ENCODE data around the gene MAP3K14. TPM values are rescaled to one million over a fixed set of nuclear protein-coding genes. Genes with fewer than 3 reads are reported as not detected.

Gene MAP3K14
- total RNA-seq, 1 donor from 2014 or later = 0.34 TPM

DNA sequence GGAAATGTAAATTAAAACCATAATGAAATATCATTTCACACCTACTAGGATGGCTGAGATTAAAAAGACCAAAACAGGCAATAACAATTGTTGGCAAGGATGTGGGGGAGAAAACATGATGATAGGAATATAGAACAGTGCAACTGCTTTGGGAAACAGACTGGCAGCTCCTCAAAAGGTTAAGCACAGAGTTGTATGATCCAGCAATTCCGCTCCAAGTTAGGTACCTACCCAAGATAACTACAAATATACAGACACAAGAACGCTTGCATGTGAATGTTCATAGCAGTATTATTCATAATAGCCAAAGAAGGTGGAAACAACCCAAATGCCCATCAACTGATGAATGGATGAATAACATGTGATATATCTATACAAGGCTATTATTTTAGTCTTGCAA, 35.0 kb upstream of the MAP3K14 start:
- no peaks in the 10 kb centered on the region for H3K79me2 ChIP-seq (ENCODE audit: low read depth)
- no peak for DNase-seq (ENCODE audit: low spot score)
- H2AFZ ChIP-seq (replicated peaks) = no peak overlapping the region
- no peaks in the 10 kb centered on the region for H4K20me1 ChIP-seq (ENCODE audit: low read depth)
- no peak overlapping the region for H3K27ac ChIP-seq
- Mint-ChIP-seq H3K4me1 (peaks cover 2% of the 10 kb centered on the region), H3K36me3 (peaks cover 2% of the 10 kb centered on the region), H3K27me3 (ENCODE audit: insufficient read depth, low read depth) (peaks cover 2% of the 10 kb centered on the region), H3K27ac (no peak overlapping the region), H3K9me3 (peaks cover 7% of the 10 kb centered on the region), H3K4me3 (no peak overlapping the region)
- H3K9me3 ChIP-seq (ENCODE audit: low read depth) = no peaks in the 10 kb centered on the region
- TF ChIP-seq EZH2phosphoT487 (IDR thresholded peaks at IDR 0.05) (no peak), EZH2 (IDR thresholded peaks at IDR 0.05) (no peak)
- TF ChIP-seq, protein P1, sequence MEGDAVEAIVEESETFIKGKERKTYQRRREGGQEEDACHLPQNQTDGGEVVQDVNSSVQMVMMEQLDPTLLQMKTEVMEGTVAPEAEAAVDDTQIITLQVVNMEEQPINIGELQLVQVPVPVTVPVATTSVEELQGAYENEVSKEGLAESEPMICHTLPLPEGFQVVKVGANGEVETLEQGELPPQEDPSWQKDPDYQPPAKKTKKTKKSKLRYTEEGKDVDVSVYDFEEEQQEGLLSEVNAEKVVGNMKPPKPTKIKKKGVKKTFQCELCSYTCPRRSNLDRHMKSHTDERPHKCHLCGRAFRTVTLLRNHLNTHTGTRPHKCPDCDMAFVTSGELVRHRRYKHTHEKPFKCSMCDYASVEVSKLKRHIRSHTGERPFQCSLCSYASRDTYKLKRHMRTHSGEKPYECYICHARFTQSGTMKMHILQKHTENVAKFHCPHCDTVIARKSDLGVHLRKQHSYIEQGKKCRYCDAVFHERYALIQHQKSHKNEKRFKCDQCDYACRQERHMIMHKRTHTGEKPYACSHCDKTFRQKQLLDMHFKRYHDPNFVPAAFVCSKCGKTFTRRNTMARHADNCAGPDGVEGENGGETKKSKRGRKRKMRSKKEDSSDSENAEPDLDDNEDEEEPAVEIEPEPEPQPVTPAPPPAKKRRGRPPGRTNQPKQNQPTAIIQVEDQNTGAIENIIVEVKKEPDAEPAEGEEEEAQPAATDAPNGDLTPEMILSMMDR (IDR thresholded peaks at IDR 0.05) = no peak
- H3F3A ChIP-seq (ENCODE audit: low read depth) = no peaks in the 10 kb centered on the region
- H3K9ac ChIP-seq = no peak overlapping the region
- H3K4me3 ChIP-seq = no peak overlapping the region
- H3K27me3 ChIP-seq = no peaks in the 10 kb centered on the region
- no peaks in the 10 kb centered on the region for H3K36me3 ChIP-seq
- H3K4me1 ChIP-seq = no peaks in the 10 kb centered on the region
- no peak overlapping the region for H3K4me2 ChIP-seq

DNA sequence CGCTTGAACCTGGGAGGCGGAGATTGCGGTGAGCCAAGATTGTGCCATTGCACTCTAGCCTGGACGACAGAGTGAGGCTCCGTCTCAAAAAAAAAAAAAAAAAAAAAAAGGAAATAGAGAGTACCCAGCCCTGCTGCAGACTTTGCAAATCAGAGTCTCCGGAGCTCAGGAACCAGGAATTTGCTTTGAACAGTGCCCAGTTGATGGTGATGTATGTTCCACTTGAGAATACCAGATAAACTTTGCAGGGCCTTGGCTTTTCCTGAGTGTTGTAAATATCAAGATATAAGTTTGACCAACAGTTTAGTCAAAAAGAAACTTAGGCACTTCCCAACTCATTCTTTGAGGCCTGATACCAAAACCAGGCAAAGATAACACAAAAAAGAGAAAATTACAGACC, 30.6 kb upstream of the MAP3K14 start:
- Histone ChIP-seq H3K4me1 (no peaks in the 10 kb centered on the region), H3K79me2 (ENCODE audit: low read depth) (no peaks in the 10 kb centered on the region), H2AFZ (replicated peaks) (no peak overlapping the region), H3K4me2 (no peak overlapping the region), H3K4me3 (no peak overlapping the region), H3K9ac (no peak overlapping the region), H3K27me3 (no peaks in the 10 kb centered on the region), H3K9me3 (ENCODE audit: low read depth) (no peaks in the 10 kb centered on the region), H3K27ac (no peak overlapping the region), H3K36me3 (no peaks in the 10 kb centered on the region), H3F3A (ENCODE audit: low read depth) (no peaks in the 10 kb centered on the region), H4K20me1 (ENCODE audit: low read depth) (no peaks in the 10 kb centered on the region)
- Mint-ChIP-seq H3K9me3 (peaks cover 2% of the 10 kb centered on the region), H3K27ac (no peak overlapping the region), H3K4me1 (peaks cover 10% of the 10 kb centered on the region), H3K4me3 (no peak overlapping the region), H3K36me3 (peaks cover 2% of the 10 kb centered on the region), H3K27me3 (ENCODE audit: insufficient read depth, low read depth) (peaks cover 7% of the 10 kb centered on the region)
- DNase-seq (ENCODE audit: low spot score) = no peak
- TF ChIP-seq EZH2phosphoT487 (IDR thresholded peaks at IDR 0.05) (no peak), EZH2 (IDR thresholded peaks at IDR 0.05) (no peak)
- TF ChIP-seq, protein P1 (IDR thresholded peaks at IDR 0.05) = no peak

DNA sequence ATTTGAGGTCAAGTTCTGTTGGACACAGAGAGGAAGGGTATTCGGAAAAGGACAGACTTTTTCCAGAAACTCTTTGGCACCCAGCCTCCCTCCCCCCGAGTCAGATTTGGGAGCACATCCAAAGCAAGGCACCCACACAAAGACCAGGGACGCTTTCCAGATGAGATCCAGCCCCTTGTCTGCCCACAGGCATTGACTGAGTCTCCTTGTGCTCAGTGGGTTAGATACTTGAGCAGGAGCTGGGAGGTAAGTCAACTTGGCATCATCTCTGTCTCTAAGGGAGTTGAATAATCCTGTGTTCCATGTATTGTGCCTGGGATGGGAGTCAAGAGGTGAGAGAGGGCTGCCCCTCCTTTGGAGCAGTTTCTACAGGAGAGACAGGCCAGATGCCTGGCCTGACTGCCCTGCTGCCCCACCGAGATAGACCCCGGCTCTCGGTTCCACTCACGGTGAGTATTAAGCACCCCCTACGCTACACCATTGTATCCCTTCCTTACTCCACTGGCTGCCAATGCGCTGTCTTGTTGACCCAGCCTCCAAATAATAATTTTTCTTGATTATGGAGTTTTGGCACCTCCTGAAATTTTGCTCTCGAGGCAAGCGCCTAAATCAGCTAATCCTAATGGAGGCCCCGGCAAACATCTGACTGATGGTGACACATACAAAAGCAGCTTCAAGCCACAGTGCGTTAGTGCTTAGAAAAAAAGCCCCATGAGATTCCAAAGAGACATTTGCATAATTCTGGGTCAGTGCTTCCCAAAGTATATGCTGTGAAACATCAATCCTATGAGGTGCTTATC, 29.6 kb upstream of the MAP3K14 start:
- Histone ChIP-seq H3K36me3 (no peaks in the 10 kb centered on the region), H3K4me3 (no peak overlapping the region), H3K79me2 (ENCODE audit: low read depth) (no peaks in the 10 kb centered on the region), H3K9me3 (ENCODE audit: low read depth) (no peaks in the 10 kb centered on the region), H3K4me1 (peaks cover 9% of the 10 kb centered on the region), H3K4me2 (no peak overlapping the region), H2AFZ (replicated peaks) (no peak overlapping the region), H3K27me3 (no peaks in the 10 kb centered on the region), H4K20me1 (ENCODE audit: low read depth) (no peaks in the 10 kb centered on the region), H3K9ac (no peak overlapping the region), H3K27ac (no peak overlapping the region), H3F3A (ENCODE audit: low read depth) (peaks cover 3% of the 10 kb centered on the region)
- TF ChIP-seq EZH2 (IDR thresholded peaks at IDR 0.05) = no peak
- TF ChIP-seq, protein P1 (IDR thresholded peaks at IDR 0.05) = no peak
- no peak for TF ChIP-seq EZH2phosphoT487 (IDR thresholded peaks at IDR 0.05)
- H3K4me3 Mint-ChIP-seq = no peak overlapping the region
- peaks cover 2% of the 10 kb centered on the region for H3K9me3 Mint-ChIP-seq
- H3K36me3 Mint-ChIP-seq = peaks cover 2% of the 10 kb centered on the region
- peaks cover 20% of the 10 kb centered on the region for H3K4me1 Mint-ChIP-seq
- H3K27ac Mint-ChIP-seq = no peak overlapping the region
- DNase-seq (ENCODE audit: low spot score) = no peak
- peaks cover 10% of the 10 kb centered on the region for H3K27me3 Mint-ChIP-seq (ENCODE audit: insufficient read depth, low read depth)

Measured in neural progenitor cell (in vitro differentiated cells).